Fibroblast of lung (primary cell): Measurements from ENCODE around the gene HPCAL1.

ENCODE experiments used
- EZH2 ChIP-seq: IDR thresholded peaks from 2 replicates; pipeline ENCODE4 v1.5.1; 2012; ENCODE audit warnings: low read length, control low read depth, mild to moderate bottlenecking; ENCODE audit errors: missing control alignments
- TF ChIP-seq, protein P1 (sequence below), 2 donors: IDR thresholded peaks in 1 of 2; conservative IDR thresholded peaks in 1 of 2; 1 replicate in 1 of 2; 2 replicates in 1 of 2; pipeline ENCODE4 v1.5.1; 2011 to 2012; ENCODE audit warnings: low read length in 2 of 2, control low read depth in 1 of 2, inconsistent platforms in 1 of 2, low read depth in 1 of 2, mild to moderate bottlenecking in 1 of 2

DNA sequence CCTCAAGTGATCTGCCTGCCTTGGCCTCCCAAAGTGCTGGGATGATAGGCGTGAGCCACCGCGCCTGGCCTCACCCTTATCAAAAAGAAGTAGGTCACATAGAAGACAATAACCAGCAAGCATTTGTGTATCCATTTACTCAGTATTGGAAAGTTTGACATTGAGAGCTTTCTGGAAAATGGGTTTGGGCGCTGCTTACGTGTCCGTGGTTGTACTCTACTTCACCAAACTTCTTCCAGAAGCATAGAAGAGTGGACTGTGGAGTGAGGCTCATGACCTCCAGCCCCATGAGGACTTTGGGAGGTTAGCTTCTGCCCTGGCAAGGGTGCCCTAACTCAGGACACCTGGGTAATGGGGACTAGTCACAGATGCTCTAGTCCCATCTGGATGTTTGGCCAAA lies 149.1 kb downstream of the HPCAL1 start:
- TF ChIP-seq, protein P1, sequence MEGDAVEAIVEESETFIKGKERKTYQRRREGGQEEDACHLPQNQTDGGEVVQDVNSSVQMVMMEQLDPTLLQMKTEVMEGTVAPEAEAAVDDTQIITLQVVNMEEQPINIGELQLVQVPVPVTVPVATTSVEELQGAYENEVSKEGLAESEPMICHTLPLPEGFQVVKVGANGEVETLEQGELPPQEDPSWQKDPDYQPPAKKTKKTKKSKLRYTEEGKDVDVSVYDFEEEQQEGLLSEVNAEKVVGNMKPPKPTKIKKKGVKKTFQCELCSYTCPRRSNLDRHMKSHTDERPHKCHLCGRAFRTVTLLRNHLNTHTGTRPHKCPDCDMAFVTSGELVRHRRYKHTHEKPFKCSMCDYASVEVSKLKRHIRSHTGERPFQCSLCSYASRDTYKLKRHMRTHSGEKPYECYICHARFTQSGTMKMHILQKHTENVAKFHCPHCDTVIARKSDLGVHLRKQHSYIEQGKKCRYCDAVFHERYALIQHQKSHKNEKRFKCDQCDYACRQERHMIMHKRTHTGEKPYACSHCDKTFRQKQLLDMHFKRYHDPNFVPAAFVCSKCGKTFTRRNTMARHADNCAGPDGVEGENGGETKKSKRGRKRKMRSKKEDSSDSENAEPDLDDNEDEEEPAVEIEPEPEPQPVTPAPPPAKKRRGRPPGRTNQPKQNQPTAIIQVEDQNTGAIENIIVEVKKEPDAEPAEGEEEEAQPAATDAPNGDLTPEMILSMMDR (conservative IDR thresholded peaks at IDR 0.05 in 1 of 2, IDR thresholded peaks at IDR 0.05 in 1 of 2; ENCODE audit: low read depth in 1 of 2, low read length in 2 of 2), result no peak
- TF ChIP-seq EZH2, result no peak
